Stomach (tissue), 4 donors: ENCODE measurements around the gene STARD10.

Experiments
- EP300 ChIP-seq: sonication (generic); formaldehyde crosslinking; IDR thresholded peaks from one replicate; pipeline ENCODE4 v1.6.1; 2017; ENCODE audit warnings: antibody characterized with exemption
- POLR2A ChIP-seq, 4 donors: fragments of 450-650 bp; IDR thresholded peaks; one replicate each; pipeline ENCODE4 v1.6.1; 2016; ENCODE audit warnings: antibody characterized with exemption in 4 of 4, control low read depth in 2 of 4, mild to moderate bottlenecking in 1 of 4, moderate library complexity in 1 of 4
- POLR2AphosphoS5 ChIP-seq, 3 donors: sonication (generic); formaldehyde crosslinking; IDR thresholded peaks; one replicate each; pipeline ENCODE4 v1.6.1; 2016; ENCODE audit warnings: antibody characterized with exemption in 3 of 3
- TF ChIP-seq, protein P1 (sequence below), 7 experiments: fragments of 450-650 bp in 4 of 7; fragments of 200-600 bp in 3 of 7; sonication (generic) in 3 of 7; IDR thresholded peaks; one replicate each; pipeline ENCODE4 v1.5.1; 2016 to 2019; ENCODE audit warnings: antibody characterized with exemption in 7 of 7, control low read depth in 2 of 7, mild to moderate bottlenecking in 1 of 7

DNA sequence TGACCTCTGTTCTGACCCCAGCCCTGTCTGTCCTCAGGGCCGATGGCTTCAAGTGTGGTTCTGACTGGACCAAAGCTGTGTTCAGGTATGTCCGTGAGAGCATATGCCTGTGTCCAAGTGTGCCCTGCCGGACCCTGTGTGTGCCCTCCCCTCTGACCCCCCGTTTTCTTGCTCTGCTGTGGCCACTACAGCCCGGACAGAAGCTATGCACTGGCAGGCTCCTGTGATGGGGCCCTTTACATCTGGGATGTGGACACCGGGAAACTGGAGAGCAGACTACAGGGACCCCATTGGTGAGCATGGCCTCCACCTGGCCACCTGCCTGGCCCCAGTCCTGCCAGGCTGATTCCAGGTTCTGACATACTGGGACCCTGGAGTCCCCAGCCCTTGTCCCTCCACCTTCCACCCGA lies 34.9 kb upstream of the STARD10 start:
- TF ChIP-seq POLR2AphosphoS5 (IDR thresholded peaks at IDR 0.05) (no peak), POLR2A (IDR thresholded peaks at IDR 0.05) (no peak), EP300 (no peak)
- TF ChIP-seq, protein P1, sequence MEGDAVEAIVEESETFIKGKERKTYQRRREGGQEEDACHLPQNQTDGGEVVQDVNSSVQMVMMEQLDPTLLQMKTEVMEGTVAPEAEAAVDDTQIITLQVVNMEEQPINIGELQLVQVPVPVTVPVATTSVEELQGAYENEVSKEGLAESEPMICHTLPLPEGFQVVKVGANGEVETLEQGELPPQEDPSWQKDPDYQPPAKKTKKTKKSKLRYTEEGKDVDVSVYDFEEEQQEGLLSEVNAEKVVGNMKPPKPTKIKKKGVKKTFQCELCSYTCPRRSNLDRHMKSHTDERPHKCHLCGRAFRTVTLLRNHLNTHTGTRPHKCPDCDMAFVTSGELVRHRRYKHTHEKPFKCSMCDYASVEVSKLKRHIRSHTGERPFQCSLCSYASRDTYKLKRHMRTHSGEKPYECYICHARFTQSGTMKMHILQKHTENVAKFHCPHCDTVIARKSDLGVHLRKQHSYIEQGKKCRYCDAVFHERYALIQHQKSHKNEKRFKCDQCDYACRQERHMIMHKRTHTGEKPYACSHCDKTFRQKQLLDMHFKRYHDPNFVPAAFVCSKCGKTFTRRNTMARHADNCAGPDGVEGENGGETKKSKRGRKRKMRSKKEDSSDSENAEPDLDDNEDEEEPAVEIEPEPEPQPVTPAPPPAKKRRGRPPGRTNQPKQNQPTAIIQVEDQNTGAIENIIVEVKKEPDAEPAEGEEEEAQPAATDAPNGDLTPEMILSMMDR (IDR thresholded peaks at IDR 0.05) = no peak
